ENCODE data around the gene TNP1.

GRCh38 chr2:216865658-216866057 is 5.8 kb upstream of the TNP1 start:
- TF ChIP-seq CTCF (IDR thresholded peaks at IDR 0.05): no peak
- no peak for TF ChIP-seq MAX (IDR thresholded peaks at IDR 0.05; ENCODE audit: low read depth)
- no peak for TF ChIP-seq EZH2phosphoT487 (IDR thresholded peaks at IDR 0.05; ENCODE audit: borderline replicate concordance, low read depth)
- no peak for TF ChIP-seq FOSL2 (IDR thresholded peaks at IDR 0.05; ENCODE audit: borderline replicate concordance, low read depth)
- no peak for TF ChIP-seq TAF1 (IDR thresholded peaks at IDR 0.05; ENCODE audit: borderline replicate concordance, low read depth, low read length)
- no peak for TF ChIP-seq FOXM1 (IDR thresholded peaks at IDR 0.05; ENCODE audit: low read depth)
- no peak for TF ChIP-seq YY1 (IDR thresholded peaks at IDR 0.05; ENCODE audit: low read depth)
- no peak for TF ChIP-seq RFX5 (IDR thresholded peaks at IDR 0.05; ENCODE audit: low read length)
- TF ChIP-seq POLR2AphosphoS5 (IDR thresholded peaks at IDR 0.05; ENCODE audit: low read depth, low read length): no peak
- no peak for TF ChIP-seq CHD2 (IDR thresholded peaks at IDR 0.05; ENCODE audit: low read length, partially characterized antibody)
- TF ChIP-seq RAD21 (IDR thresholded peaks at IDR 0.05; ENCODE audit: low read length): no peak

Data from SK-N-SH (cell line).